Ectodermal cell (in vitro differentiated cells): ENCODE measurements around the gene RBBP5.

Experiments used
- H3K27ac ChIP-seq: 2 replicates; pipeline ENCODE4 v1.7.0; 2013; ENCODE audit warnings: mild to moderate bottlenecking, low read depth, low read length; ENCODE audit not compliant: insufficient read depth, poor library complexity, severe bottlenecking
- H3K27me3 ChIP-seq: 2 replicates; pipeline ENCODE4 v1.7.0; 2013; ENCODE audit warnings: mild to moderate bottlenecking, low read length; ENCODE audit not compliant: insufficient read depth, control insufficient read depth, poor library complexity, severe bottlenecking
- H3K36me3 ChIP-seq: one replicate; pipeline ENCODE4 v1.7.0; 2013; ENCODE audit warnings: low read length; ENCODE audit not compliant: control insufficient read depth, insufficient read depth
- H3K4me1 ChIP-seq: one replicate; pipeline ENCODE4 v1.7.0; 2013; ENCODE audit warnings: low read length; ENCODE audit not compliant: control insufficient read depth, insufficient read depth
- H3K4me3 ChIP-seq: 2 replicates; pipeline ENCODE4 v1.7.0; 2013; ENCODE audit warnings: low read depth, low read length, control low read depth; ENCODE audit not compliant: insufficient read depth
- H3K9me3 ChIP-seq: 2 replicates; pipeline ENCODE4 v1.7.0; 2013; ENCODE audit warnings: mild to moderate bottlenecking, low read length, moderate library complexity; ENCODE audit not compliant: control insufficient read depth
- WGBS, 2 experiments: methylation state at CpG; one replicate each; pipeline ENCODE4 v1.1.7; 2013; ENCODE audit warnings: missing lambda C conversion rate in 2 of 2; 5-methylcytosine and 5-hydroxymethylcytosine counted together

The RBBP5 gene

GRCh38 chr1:205107327-205107726 lies 14.5 kb downstream of the RBBP5 start:
- Histone ChIP-seq H3K27me3 (no peaks in the 10 kb centered on the region), H3K36me3 (peaks cover 27% of the 10 kb centered on the region), H3K27ac (no peak overlapping the region), H3K4me3 (no peak overlapping the region), H3K9me3 (no peaks in the 10 kb centered on the region), H3K4me1 (no peaks in the 10 kb centered on the region)
- 93 to 95% methylated on average over 4 of the region's 4 CpGs for WGBS, 2 experiments

GRCh38 chr1:205102404-205102803 lies 19.4 kb downstream of the RBBP5 start:
- no peak overlapping the region for H3K4me3 ChIP-seq
- peaks cover 61% of the 10 kb centered on the region for H3K36me3 ChIP-seq
- no peak overlapping the region for H3K27ac ChIP-seq
- H3K4me1 ChIP-seq, result no peaks in the 10 kb centered on the region
- H3K9me3 ChIP-seq, result no peaks in the 10 kb centered on the region
- H3K27me3 ChIP-seq, result no peaks in the 10 kb centered on the region
- WGBS, 2 experiments, result 94 to 95% methylated on average over 3 of the region's 3 CpGs

GRCh38 chr1:205098242-205098641 lies 23.5 kb downstream of the RBBP5 start:
- Histone ChIP-seq H3K27ac (no peak overlapping the region), H3K27me3 (no peaks in the 10 kb centered on the region), H3K36me3 (peaks cover 68% of the 10 kb centered on the region)

GRCh38 chr1:205095422-205095821 lies 26.4 kb downstream of the RBBP5 start:
- Histone ChIP-seq H3K9me3 (no peaks in the 10 kb centered on the region), H3K4me1 (no peaks in the 10 kb centered on the region), H3K4me3 (no peak overlapping the region), H3K27ac (no peak overlapping the region), H3K27me3 (no peaks in the 10 kb centered on the region), H3K36me3 (peaks cover 62% of the 10 kb centered on the region)

More at GRCh38 chr1:205098242-205098641, 23.5 kb downstream of the RBBP5 start:
- Histone ChIP-seq H3K9me3 (no peaks in the 10 kb centered on the region), H3K4me1 (no peaks in the 10 kb centered on the region), H3K4me3 (no peak overlapping the region)

GRCh38 chr1:205091043-205091740 lies 30.6 kb downstream of the RBBP5 start:
- Histone ChIP-seq H3K36me3 (peaks cover 54% of the 10 kb centered on the region), H3K4me1 (no peaks in the 10 kb centered on the region), H3K4me3 (no peak overlapping the region), H3K27me3 (no peaks in the 10 kb centered on the region), H3K27ac (no peak overlapping the region), H3K9me3 (no peaks in the 10 kb centered on the region)
- WGBS, 2 experiments, result 95 to 97% methylated on average over 4 of the region's 4 CpGs

GRCh38 chr1:205088341-205088740 lies 33.4 kb downstream of the RBBP5 start:
- Histone ChIP-seq H3K36me3 (peaks cover 34% of the 10 kb centered on the region), H3K9me3 (no peaks in the 10 kb centered on the region), H3K27me3 (no peaks in the 10 kb centered on the region), H3K4me3 (no peak overlapping the region), H3K27ac (no peak overlapping the region), H3K4me1 (no peaks in the 10 kb centered on the region)
- WGBS, 2 experiments, result 90 to 100% methylated on average over 1 to 2 of the region's 3 CpGs

- H3K27me3 ChIP-seq, result no peaks in the 10 kb centered on the region
- peaks cover 18% of the 10 kb centered on the region for H3K36me3 ChIP-seq
- no peak within 1 kb of the TSS for H3K4me3 ChIP-seq
- peaks cover 5% of the 10 kb centered on the region for H3K4me1 ChIP-seq
- 94 to 97% methylated on average over 2 of the region's 2 CpGs for WGBS, 2 experiments
- H3K9me3 ChIP-seq, result no peaks in the 10 kb centered on the region
- H3K27ac ChIP-seq, result no peak within 1 kb of the TSS
Observed at GRCh38 chr1:205084360-205084759, 37.4 kb downstream of the RBBP5 start, which contains the start of gene TMEM81. TMEM81 (minus strand) TSS chr1:205084460; CDS start chr1:205084320, 140 bp downstream.

- no peaks in the 10 kb centered on the region for H3K27me3 ChIP-seq
- no peak overlapping the region for H3K4me3 ChIP-seq
- peaks cover 5% of the 10 kb centered on the region for H3K4me1 ChIP-seq
- H3K36me3 ChIP-seq, result peaks cover 11% of the 10 kb centered on the region
- no peaks in the 10 kb centered on the region for H3K9me3 ChIP-seq
- no peak overlapping the region for H3K27ac ChIP-seq
- WGBS, 2 experiments, result 36 to 47% methylated on average over 4 of the region's 4 CpGs
Observed at GRCh38 chr1:205082431-205082830, 39.3 kb downstream of the RBBP5 start.

GRCh38 chr1:205077934-205078311 lies 43.9 kb downstream of the RBBP5 start:
- WGBS, 2 experiments, result 100% methylated on average over 1 of the region's 1 CpG
- Histone ChIP-seq H3K9me3 (no peaks in the 10 kb centered on the region), H3K36me3 (no peaks in the 10 kb centered on the region)

GRCh38 chr1:205077158-205077933 lies 44.4 kb downstream of the RBBP5 start:
- H3K9me3 ChIP-seq, result no peaks in the 10 kb centered on the region
- WGBS, 2 experiments, result 92 to 98% methylated on average over 7 of the region's 7 CpGs
- no peaks in the 10 kb centered on the region for H3K27me3 ChIP-seq
- H3K27ac ChIP-seq, result no peak overlapping the region
- H3K36me3 ChIP-seq, result no peaks in the 10 kb centered on the region
- no peak overlapping the region for H3K4me3 ChIP-seq
- H3K4me1 ChIP-seq, result no peaks in the 10 kb centered on the region

More at GRCh38 chr1:205077934-205078311, 43.9 kb downstream of the RBBP5 start:
- Histone ChIP-seq H3K27me3 (no peaks in the 10 kb centered on the region), H3K27ac (no peak overlapping the region), H3K4me3 (no peak overlapping the region), H3K4me1 (peaks cover 4% of the 10 kb centered on the region)
